ENCODE data around the gene PLA2G4A.
"Not testable (repeated sequence)": the region's sequence is repeated elsewhere in the genome, so short reads cannot be mapped to it uniquely, and the experiment has no call there.

DNA sequence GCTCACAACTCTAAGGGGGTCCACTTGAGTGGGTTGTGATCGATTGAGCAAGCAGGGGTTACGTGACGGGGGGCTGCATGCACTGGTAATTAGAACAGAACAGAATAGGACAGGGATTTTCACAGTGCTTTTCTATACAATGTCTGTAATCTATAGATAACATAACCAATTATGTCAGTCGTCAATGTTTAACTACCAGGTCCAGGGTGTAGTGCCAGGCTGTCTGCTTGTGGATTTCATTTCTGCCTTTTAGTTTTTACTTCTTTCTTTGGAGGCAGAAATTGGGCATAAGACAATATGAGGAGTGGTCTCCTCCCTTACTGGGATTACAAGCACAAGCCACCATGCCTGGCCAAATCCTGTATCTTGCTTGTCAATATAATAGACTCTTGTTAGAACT lies 94.1 kb downstream of the PLA2G4A start:
- TF ChIP-seq EZH2 (IDR thresholded peaks at IDR 0.05; ENCODE audit: low read length, missing control alignments), result not testable (repeated sequence)
- TF ChIP-seq, protein P1, sequence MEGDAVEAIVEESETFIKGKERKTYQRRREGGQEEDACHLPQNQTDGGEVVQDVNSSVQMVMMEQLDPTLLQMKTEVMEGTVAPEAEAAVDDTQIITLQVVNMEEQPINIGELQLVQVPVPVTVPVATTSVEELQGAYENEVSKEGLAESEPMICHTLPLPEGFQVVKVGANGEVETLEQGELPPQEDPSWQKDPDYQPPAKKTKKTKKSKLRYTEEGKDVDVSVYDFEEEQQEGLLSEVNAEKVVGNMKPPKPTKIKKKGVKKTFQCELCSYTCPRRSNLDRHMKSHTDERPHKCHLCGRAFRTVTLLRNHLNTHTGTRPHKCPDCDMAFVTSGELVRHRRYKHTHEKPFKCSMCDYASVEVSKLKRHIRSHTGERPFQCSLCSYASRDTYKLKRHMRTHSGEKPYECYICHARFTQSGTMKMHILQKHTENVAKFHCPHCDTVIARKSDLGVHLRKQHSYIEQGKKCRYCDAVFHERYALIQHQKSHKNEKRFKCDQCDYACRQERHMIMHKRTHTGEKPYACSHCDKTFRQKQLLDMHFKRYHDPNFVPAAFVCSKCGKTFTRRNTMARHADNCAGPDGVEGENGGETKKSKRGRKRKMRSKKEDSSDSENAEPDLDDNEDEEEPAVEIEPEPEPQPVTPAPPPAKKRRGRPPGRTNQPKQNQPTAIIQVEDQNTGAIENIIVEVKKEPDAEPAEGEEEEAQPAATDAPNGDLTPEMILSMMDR (conservative IDR thresholded peaks at IDR 0.05 in 1 of 2, IDR thresholded peaks at IDR 0.05 in 1 of 2; ENCODE audit: low read depth in 1 of 2, low read length in 2 of 2), result not testable (repeated sequence)

Data from fibroblast of lung (primary cell).